Inflammatory macrophage (primary cell): Measurements from ENCODE around the gene CPT2.
A peak's percentile ranks its signal among the peaks of the same experiment; 100 is the strongest.

Experiments used
- DNase-seq, 2 donors: peaks; one replicate each; pipeline ENCODE4 v3.0.0-alpha.2; 2020 to 2022

CPT2 gene

GRCh38 chr1:53220171-53220961, 23.7 kb downstream of the CPT2 start, which contains the start of gene CZIB:
Gene CZIB, minus strand, starts transcription at chr1:53220634. Its CDS starts 59 bp downstream, at chr1:53220575.
- peak; percentile 86 to 94 for DNase-seq

GRCh38 chr1:53220962-53221286, 24.3 kb downstream of the CPT2 start:
- DNase-seq = no peak

- DNase-seq = no peak
These were observed 41.0 kb downstream of the CPT2 start for GRCh38 chr1:53237638-53238037.

GRCh38 chr1:53238197-53239155, 41.9 kb downstream of the CPT2 start, which contains the start of gene MAGOH:
Gene MAGOH, minus strand, starts transcription at chr1:53238518. Its CDS starts 70 bp downstream, at chr1:53238448.
- DNase-seq = peak; percentile 96 to 97

GRCh38 chr1:53241828-53242227, 45.2 kb downstream of the CPT2 start:
- no peak for DNase-seq

- DNase-seq = no peak
These were observed 45.8 kb downstream of the CPT2 start for GRCh38 chr1:53242381-53242780.

GRCh38 chr1:53244141-53244540, 47.5 kb downstream of the CPT2 start:
- DNase-seq = no peak

- no peak for DNase-seq
These were observed 49.9 kb downstream of the CPT2 start for GRCh38 chr1:53246261-53247134.

GRCh38 chr1:53249706-53250105, 53.1 kb downstream of the CPT2 start:
- no peak for DNase-seq

- no peak for DNase-seq
These were observed 53.7 kb downstream of the CPT2 start for GRCh38 chr1:53250325-53250724.

GRCh38 chr1:53254011-53254640, 57.5 kb downstream of the CPT2 start:
- no peak for DNase-seq

GRCh38 chr1:53255031-53255430, 58.4 kb downstream of the CPT2 start:
- no peak for DNase-seq

- no peak for DNase-seq
These were observed 60.2 kb downstream of the CPT2 start for GRCh38 chr1:53256511-53257453.

GRCh38 chr1:53257454-53258081, 60.9 kb downstream of the CPT2 start:
- DNase-seq = no peak

- no peak for DNase-seq
These were observed 61.6 kb downstream of the CPT2 start for GRCh38 chr1:53258216-53258615.

GRCh38 chr1:53259932-53260331, 63.3 kb downstream of the CPT2 start:
- DNase-seq = no peak

GRCh38 chr1:53260631-53261247, 64.1 kb downstream of the CPT2 start:
- DNase-seq = no peak

- DNase-seq = no peak
These were observed 65.4 kb downstream of the CPT2 start for GRCh38 chr1:53262000-53262399.
